Measurements from ENCODE around the gene RIN3.

- TF ChIP-seq, protein P1, sequence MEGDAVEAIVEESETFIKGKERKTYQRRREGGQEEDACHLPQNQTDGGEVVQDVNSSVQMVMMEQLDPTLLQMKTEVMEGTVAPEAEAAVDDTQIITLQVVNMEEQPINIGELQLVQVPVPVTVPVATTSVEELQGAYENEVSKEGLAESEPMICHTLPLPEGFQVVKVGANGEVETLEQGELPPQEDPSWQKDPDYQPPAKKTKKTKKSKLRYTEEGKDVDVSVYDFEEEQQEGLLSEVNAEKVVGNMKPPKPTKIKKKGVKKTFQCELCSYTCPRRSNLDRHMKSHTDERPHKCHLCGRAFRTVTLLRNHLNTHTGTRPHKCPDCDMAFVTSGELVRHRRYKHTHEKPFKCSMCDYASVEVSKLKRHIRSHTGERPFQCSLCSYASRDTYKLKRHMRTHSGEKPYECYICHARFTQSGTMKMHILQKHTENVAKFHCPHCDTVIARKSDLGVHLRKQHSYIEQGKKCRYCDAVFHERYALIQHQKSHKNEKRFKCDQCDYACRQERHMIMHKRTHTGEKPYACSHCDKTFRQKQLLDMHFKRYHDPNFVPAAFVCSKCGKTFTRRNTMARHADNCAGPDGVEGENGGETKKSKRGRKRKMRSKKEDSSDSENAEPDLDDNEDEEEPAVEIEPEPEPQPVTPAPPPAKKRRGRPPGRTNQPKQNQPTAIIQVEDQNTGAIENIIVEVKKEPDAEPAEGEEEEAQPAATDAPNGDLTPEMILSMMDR (IDR thresholded peaks at IDR 0.05) = no peak
- TF ChIP-seq EZH2 (IDR thresholded peaks at IDR 0.05) = no peak
These were observed 47.5 kb upstream of the RIN3 start for GRCh38 chr14:92466059-92466458.

All from neural progenitor cell (in vitro differentiated cells).